SKM-1 (cell line): Measurements from ENCODE around the gene TMEM184A.
"Not testable (repeated sequence)": the region's sequence is repeated elsewhere in the genome, so short reads cannot be mapped to it uniquely, and the experiment has no call there.

ENCODE experiments used
- DNase-seq: peaks from one replicate; lab custom pipeline; 2025; ENCODE audit not compliant: unreplicated experiment; lab: John Stamatoyannopoulos, UW

Gene TMEM184A

DNA sequence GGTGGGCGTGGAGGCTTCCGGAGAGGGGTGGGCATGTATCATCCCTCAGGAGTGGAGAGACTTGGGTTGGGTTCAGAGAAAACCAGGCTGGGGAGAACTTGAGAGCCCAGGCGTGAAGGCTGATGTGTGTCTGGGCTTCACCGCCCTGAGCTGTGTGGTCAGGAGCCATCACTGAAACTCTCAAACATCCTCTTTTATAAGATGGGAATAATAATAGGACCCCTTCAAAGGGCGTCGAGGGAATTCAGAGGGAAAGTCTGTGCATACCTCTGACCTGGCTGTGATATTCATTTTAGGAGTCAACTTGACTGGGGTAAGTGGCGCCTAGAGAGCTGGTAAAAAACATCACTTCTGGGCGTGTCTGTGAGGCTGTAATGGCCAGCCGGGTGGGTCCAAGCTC, 34.9 kb upstream of the TMEM184A start:
- no peak for DNase-seq

DNA sequence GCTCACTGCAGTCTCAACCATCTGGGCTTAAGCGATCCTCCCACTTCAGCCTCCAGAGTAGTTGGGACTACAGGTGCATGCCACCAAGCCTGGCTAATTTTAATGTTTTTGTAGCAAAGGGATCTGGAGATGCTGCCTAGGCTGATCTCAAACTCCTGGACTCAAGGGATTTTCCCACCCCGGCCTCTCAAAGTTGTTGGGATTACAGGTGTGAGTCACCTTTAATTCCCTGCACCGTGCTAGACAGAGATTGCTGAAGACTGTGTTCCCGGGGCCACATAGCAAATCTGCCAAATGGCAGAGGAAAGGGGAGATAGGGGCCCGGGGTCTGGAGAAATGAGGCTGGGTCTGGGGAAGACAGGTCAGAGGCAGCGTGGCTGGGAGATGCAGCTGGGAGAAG, 34.5 kb upstream of the TMEM184A start:
- DNase-seq: no peak

DNA sequence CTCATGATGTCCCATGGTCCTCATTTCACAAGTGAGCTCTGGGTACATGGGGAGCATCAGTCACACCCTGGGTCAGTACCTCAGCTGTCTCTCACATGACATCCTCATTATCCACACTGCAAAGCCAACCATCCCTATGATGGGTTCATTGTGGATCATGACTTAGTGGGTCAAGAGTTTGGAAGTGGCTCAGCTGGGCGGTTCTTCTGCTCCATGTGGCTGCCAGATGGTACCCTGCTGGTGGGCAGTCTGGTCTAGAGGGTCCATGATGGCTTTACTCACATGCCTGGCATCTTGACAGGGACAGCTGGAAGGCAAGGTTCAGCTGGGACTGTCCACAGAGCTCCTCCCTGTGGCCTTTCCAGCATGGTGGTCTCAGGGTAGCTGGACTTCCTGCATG, 33.0 kb upstream of the TMEM184A start:
- DNase-seq: no peak

DNA sequence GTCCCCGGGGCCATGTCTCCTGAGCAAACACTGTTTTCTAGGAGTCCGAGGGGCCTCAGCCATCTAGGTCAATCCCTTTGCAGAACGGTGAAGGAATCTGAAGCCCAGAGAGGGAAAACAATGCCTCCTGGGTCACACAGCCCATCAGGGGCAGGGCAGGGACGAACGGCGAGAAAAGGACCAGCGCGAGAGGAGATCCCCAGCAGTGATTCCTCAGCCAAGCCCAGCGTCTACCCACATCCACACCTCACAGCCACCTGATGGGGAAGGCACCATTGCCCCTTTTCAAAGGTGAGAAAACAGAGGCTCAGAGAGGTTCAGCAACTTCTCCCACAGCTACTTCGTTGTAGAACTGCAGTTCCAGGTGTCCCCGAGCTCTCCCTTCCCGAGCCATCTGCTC, 31.7 kb upstream of the TMEM184A start:
- no peak for DNase-seq

DNA sequence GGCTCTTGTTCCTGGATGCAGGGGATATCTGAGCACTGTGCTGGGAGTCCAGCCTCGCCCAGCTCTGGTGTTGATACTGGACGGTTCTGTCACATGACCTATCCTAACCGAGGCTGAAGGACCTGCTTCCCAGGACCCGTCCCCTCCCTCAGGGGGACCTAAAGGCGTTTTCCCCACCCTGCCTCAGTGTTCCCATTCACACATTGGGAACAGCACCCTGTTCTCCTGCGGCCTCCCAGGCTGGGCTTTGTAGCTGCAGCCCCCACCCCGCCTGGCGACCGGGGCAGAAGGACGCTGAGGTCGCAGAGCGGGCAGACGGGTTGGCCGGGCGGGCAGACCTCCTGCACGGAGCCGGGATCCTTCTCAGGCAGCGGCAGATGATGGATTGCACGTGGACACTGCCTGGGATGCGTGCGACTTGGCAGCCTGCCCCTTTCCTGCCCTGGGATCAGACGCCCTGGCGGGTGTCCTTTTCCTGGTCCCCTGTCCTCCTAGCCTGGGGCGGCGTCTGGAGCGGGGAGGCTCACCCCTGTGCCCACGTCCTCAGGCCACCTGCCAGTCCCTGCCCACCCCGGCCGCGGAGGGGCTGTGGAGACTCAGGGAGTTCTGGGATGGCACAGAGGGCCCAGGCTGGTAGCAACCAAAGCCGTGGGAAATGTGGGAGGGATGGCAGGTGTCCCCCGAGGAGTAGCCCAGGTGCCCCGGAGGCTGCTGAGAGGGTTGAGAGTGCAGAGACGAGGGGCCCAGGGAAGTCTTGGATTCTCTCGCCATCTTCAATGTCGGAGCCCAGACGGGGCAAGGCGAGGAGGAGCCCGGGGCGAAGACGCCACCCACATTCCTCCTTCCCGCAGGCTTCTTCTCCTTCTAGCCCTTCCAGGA, 31.1 kb upstream of the TMEM184A start:
- DNase-seq: no peak

DNA sequence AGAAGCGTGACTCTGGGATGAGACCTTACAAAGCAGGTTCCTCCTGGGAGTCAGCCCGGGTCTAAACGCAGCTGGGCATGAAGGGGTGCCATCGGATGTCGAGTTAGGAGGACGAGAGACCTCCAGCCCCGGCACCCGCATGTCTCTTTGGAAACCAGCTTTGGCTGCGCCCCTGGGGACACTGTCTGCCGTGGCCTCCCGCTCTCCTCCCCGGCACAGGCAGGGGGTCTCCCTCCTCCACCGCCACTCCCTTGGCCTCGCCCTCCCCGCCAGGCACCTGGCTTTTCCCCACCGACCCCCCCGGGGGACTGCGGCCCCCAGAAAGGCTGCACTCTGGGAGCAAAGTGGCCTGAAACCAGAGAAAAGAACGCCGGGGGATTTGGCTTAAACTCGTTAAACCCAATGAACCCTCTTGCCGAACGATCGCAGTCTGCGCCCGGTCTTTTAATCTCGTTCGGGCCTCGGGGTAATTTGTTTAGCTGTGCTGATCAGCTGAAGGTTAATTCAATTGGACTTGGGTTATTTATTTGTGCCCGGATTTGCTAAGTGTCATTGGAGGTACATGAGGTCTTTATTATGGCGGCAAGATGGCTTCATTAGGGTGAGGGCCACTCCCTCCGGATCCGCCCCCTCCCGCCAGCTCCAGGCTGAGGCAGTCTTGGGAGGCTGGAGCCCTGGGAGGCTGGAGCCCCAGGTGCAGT, 30.3 kb upstream of the TMEM184A start:
- no peak for DNase-seq

DNA sequence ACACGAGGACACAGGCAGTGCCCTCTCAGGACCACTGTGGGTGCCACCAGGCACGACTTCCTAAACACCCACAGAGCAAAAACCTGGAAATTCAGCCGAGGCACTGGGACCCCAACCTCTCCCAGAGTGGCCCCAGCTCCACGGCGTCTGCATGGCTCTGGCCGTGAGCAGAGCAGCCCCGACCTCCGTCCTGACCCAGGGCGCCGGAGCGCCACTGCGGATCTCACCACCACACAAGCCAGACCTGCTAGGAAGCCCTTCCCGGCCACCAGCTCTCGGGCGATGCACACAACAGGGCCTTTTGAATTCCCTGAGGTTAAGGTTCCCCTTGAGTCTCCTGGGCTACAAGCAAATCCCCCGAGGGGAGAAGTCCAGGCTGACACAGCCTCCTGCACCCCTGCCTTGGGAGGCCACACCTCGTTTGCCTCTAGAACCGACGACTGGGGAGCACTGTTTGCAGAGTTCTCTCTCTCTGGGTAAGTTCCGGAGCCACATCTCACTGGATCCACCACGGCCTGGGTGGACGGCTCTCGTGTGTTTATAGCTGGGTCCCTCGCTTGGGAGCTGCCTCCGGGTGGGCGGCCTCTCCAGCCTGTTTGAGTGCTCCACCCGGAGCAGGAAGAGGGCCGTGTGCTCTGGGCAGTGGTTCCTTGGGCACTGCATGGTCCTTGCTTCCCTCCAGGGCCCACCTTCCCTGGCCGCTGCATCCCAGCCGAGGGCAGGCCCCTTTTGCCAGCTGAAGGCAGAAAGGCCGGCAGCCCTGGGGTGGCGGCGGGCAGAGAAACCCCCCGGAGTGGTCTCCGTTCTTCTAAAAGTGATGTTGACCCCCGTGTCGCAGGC, 29.4 kb upstream of the TMEM184A start:
- no peak for DNase-seq

DNA sequence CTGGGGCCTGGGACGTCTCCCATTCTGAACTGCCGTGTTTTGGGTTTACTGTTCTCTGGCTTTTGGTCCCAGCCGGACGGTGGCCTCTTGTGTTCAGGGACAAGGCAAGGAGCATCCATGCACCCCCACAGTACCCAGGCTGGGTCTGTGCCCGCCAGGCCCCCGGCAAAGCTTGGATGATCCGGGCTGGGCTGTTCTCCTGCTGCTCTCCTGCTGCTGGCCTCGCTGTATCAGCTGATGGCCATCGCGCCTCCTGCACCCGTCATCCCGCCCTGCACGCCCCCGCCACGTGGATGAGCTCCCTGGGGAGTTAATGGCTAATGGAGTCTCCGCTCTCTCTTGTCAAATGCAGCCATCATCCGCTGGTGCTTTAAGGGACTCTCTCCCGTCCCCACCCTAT, 28.7 kb upstream of the TMEM184A start:
- no peak for DNase-seq

DNA sequence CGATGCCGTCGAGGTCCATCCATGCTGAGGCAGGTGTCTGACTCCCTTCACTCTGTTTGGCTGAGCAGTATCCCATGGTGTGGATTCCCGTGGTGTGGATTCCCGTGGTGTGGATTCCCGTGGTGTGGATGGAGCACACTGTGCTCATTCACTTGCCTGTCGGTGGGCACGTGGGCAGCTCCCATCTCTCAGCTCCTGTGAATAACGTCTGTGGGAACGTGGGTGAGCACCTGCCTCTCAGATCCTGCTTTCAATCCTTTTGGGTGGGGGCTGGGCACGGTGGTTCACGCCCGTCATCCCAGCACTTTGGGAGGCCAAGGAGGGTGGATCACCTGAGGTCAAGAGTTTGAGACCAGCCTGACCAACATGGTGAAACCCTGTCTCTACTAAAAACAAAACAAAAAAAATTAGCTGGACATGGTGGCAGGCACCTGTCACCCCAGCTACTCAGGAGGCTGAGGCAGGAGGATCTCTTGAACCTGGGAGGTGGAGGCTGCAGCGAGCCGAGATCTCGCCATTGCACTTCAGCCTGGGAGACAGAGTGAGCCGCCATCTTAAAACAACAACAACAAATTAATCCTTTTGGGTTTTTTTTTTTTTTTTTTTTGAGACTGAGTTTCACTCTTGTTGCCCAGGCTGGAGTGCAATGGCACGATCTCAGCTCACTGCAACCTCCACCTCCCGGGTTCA, 27.4 kb upstream of the TMEM184A start:
- not testable (repeated sequence) for DNase-seq

DNA sequence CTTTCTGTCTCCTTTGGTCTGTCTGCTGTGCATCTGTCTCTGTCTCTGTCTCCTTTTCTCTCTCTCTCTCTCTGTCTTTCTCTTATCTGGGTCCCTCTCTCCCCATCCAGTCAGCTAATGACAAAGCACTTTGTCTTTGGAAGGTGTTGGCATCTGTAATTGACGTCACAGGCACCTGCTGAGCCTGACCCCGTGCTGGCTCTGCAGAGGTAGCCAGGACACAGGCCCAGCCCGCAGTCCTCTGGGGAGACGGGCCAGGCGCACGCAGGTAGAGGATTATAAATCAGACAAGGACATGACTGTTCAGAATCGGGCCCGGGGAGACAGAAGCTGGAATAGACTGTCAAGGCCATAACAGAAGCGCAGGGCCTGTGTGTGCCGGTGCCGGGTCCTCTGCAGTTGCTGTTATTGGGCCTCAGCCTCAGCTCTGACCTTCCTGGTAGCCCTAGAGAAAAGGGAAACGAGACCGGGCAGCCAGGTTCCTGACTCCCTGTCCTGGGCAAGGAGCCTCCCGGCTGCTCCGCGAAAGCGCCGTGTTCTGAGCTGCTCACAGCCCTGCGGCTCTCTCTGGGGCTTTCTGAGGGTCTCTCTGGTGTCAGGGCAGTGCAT, 24.5 kb upstream of the TMEM184A start:
- DNase-seq: no peak

DNA sequence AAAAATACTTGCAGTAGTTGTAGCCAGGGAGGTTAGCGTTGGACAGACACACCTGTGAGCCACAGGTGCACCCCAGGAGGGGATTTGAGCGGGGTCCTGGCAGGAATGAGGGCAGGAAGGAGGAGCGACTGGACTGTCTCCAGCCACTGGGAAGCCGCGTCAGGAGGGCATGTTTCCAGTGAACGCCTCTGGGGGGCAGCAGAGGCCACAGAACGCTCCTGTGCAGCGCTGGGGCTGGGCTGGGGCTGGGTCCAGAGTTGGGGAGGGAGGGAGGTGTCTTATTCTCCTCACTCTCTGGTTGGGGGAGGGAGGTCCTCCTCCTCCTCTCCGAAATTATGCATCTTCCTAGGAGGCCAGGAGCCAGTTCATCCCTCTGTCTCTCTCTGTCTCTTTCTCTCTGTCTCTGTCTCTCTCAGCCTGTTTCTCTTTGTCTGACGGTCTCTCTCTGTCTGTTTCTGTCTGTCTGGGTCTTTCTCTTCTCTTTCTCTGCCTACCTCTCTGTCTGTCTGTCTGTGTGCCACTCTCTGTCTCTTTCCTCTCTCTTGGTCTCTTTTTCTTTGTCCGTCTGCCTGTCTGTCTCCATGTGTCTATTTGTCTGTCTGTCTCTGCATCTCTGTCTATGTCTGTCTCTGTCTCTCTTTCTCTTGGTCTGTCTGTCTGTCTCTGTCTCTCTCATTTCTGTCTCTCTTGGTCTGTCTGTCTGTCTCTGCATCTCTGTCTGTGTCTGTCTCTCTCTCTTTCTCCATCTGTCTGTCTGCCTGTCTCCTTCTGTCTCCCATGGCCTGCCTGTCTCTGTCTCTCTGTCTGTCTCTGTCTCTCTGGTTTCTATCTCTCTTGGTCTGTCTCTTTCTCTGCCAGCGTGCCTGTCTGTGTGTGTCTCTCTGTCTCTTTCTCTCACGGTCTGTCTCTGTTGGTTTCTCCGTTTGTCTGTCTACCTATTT, 23.7 kb upstream of the TMEM184A start:
- peak; percentile 27 for DNase-seq

DNA sequence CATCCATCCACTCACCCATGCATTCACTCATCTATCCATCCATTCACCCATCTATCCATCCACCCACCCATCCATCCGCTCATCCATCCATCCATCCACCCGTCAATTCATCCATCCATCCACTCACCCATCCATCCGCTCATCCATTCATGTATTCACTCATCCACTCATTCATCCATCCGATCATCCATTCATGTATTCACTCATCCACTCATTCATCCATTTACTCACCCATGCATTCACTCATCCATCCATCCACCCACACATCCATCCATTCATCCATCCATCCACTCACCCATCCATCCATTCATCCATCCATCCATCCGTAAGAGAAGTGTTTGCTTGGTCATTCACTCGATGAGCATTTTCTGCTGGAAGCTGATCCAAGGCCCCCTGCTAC, 22.5 kb upstream of the TMEM184A start:
- no peak for DNase-seq

DNA sequence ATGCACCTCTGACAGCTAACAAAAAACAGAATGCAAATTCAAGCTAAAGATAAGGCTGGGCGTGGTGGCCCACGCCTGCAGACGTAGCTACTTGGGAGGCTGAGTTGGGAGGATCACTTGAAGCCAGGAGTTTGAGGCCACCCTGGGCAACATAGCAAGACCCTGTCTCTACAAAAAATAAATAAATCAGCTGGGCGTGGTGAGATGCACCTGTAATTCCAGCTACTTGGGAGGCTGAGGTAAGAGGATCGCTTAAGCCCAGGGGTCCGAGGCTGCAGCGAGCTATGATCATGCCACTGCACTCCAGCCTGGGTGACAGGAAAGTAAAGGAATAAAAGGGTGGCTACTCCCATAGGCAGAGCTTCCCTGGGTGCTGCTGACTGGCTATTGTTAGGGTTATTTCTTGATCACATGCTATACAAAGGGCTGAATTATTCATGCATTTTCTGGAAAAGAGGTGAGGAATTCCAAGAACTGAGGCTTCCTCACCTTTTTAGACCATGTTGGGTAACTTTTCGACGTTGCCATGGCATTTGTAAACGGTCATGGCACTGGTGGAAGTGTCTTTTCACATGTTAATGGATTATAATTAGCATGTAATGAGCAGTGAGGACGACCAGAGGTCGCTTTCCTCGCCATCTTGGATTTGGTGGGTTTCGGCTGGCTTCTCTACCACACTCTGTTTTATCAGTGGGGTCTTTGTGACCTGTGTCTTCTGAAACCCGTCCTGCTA, 20.7 kb upstream of the TMEM184A start:
- DNase-seq: no peak

DNA sequence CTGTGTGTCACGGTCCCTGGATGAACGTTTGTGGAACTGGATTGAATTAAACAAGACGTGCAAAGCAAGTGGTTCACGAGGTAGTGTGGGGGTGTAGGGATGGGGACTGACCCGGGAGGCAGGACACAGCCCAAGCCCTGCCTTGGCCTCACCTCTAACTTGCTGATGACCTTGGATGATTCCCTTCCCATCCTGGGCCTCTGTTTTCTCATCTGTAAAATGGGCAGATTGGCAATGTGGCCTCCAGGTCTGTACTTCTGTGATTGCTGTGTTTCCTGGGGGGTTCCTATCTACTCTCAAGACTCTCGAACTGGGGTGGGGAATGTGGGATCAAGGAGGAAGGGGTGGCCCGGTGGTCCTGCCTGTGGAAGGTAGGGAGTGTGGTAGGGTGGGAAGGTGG, 19.8 kb upstream of the TMEM184A start:
- no peak for DNase-seq

DNA sequence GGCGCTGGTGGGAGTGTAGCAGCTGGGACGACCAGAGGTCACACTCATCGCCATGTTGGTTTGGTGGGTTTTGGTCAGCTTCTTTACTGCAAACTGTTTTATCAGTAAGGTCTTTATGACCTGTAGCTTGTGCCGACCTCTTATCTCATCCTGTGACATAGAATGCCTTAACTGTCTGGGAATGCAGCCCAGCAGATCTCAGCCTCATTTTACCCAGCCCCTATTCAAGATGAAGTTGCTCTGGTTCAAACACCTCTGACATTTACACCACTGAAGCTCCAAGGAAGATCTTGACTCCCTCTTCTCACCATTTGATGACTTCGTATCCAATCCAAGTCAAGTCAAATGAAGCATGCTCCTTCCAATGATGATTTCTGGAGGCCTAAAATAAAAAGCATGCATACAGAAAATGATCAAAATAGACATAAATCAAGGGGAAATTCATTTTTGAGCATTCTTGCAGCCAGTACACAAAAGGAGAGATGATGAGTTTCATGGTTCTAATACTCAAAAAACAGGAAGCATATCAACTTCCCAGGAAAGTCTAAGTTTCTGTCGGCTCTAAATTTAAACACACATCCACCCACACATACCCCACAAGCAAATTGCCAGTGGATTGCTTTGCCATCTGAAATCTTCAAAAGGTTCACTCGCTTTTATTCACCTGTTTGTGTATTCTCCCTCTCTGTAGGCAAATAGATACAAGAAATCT, 16.3 kb upstream of the TMEM184A start:
- DNase-seq: no peak

DNA sequence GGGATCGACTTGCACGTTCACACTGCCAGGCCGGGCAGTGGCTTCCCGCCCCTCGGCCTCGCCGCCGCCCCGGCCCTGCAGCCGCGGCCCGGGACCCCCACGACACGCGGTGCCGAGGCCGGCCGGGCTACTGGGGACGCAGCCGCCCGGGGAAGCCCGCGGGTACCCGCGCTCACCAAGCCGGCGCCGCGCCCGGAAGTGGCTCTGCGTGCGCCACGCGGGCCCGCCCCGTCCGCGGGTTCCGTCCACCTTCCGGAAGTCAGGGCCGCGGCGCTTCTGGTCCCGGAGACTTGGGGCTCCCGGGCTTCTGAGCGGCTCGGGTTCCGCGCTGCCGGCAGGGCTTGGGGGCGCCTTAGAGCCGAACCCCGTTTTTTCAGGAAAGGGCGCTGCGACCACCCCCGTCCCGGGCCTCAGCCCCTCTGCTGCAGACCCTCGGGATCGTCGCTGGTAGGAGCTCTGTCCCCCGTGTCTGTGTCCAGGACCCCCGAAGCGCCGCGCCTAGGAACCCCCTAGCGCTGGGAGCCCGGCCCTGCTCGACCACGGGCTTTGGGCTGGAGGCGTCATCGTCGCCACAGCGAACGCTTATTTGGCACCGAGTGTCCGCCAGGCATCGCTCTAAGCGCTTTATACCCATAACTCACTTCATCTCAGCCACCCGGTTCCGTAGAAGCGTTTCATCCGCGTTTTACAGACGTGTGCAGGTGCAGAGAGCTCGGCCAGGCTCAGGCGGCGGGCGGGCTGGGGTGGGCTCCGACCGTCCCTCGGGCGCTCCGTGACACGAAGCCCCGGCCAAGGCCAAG, 14.0 kb upstream of the TMEM184A start, which contains the start of gene PSMG3:
TSS of gene PSMG3 (minus strand) at position 200 of the 800 bp plus-strand sequence. CDS start 693 bp downstream, outside the sequence.
- DNase-seq: peak; percentile 76

DNA sequence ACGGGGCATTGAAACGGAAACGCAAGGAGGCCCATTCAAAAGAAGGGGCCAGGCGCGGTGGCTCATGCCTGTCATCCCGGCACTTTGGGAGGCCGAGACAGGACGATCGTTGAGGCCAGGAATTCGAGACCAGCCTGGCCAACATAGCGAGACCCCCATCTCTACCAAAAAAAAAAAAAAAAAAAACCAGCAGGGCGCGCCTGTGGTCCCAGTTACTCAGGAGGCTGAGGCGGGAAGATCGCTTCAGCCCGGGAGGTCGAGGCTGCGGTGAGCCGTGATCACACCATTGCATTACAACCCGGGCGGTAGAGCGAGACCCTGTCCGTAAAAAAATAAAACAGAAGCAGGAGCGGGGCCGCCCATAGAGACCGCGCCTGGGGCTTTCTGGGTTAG, 13.4 kb upstream of the TMEM184A start:
- no peak for DNase-seq
